ENCODE measurements around the gene SLC15A3. TPM values are rescaled to one million over a fixed set of nuclear protein-coding genes. Genes with fewer than 3 reads are reported as not detected.

The SLC15A3 gene
- total RNA-seq, 1 experiment from 2014 or later, result 10.2 TPM

GRCh38 chr11:60991457-60991856 is 39.5 kb upstream of the SLC15A3 start:
- CTCF ChIA-PET, result no interaction called here
- no peaks in the 10 kb centered on the region for H3K36me3 Mint-ChIP-seq
- no peak overlapping the region for H3K4me3 Mint-ChIP-seq
- no peak overlapping the region for H3K27ac Mint-ChIP-seq
- TF ChIP-seq TEAD1 (CRISPR knock-in tag; IDR thresholded peaks at IDR 0.05) (no peak), IRF2 (CRISPR knock-in tag; IDR thresholded peaks at IDR 0.05; ENCODE audit: borderline replicate concordance, low read depth) (no peak), ZNF219 (CRISPR knock-in tag; IDR thresholded peaks at IDR 0.05; ENCODE audit: borderline replicate concordance) (no peak), ETV6 (CRISPR knock-in tag; IDR thresholded peaks at IDR 0.05) (no peak), STAT6 (CRISPR knock-in tag; conservative IDR thresholded peaks at IDR 0.05; ENCODE audit: low read depth) (no peak), MLX (CRISPR knock-in tag; IDR thresholded peaks at IDR 0.05) (no peak), USF1 (CRISPR knock-in tag; IDR thresholded peaks at IDR 0.05) (no peak), FOXP4 (CRISPR knock-in tag; IDR thresholded peaks at IDR 0.05) (no peak), ATF3 (CRISPR knock-in tag; conservative IDR thresholded peaks at IDR 0.05) (no peak)
- no peaks in the 10 kb centered on the region for H3K9me3 Mint-ChIP-seq
- ATAC-seq (no peak), DNase-seq (ENCODE audit: low spot score) (no peak)
- peaks cover 12% of the 10 kb centered on the region; the same call in 1 of the 2 replicates for H3K27me3 Mint-ChIP-seq (ENCODE audit: low read depth)
- POLR2A ChIA-PET, result no interaction called here
- H3K4me1 Mint-ChIP-seq, result no peaks in the 10 kb centered on the region

- H3K4me3 Mint-ChIP-seq, result no peak overlapping the region
- TF ChIP-seq TEAD4 (CRISPR knock-in tag; IDR thresholded peaks at IDR 0.05), result no peak
- no peak for TF ChIP-seq SP1 (CRISPR knock-in tag; conservative IDR thresholded peaks at IDR 0.05)
- no peak for TF ChIP-seq ARID4B (CRISPR knock-in tag; IDR thresholded peaks at IDR 0.05; ENCODE audit: borderline replicate concordance)
- TF ChIP-seq ZNF219 (CRISPR knock-in tag; IDR thresholded peaks at IDR 0.05; ENCODE audit: borderline replicate concordance), result no peak
- TF ChIP-seq E2F4 (CRISPR knock-in tag; IDR thresholded peaks at IDR 0.05; ENCODE audit: borderline replicate concordance, low read depth), result no peak
- TF ChIP-seq AFF4 (CRISPR knock-in tag; IDR thresholded peaks at IDR 0.05; ENCODE audit: borderline replicate concordance), result no peak
- TF ChIP-seq TP53 (CRISPR knock-in tag; IDR thresholded peaks at IDR 0.05), result no peak
- no peak for TF ChIP-seq HMGA2 (CRISPR knock-in tag; IDR thresholded peaks at IDR 0.05)
- no peak for TF ChIP-seq ZNF317 (CRISPR knock-in tag; IDR thresholded peaks at IDR 0.05; ENCODE audit: borderline replicate concordance, low read depth)
- TF ChIP-seq NR2C2 (CRISPR knock-in tag; IDR thresholded peaks at IDR 0.05), result no peak
Observed at GRCh38 chr11:60989093-60989650, 37.2 kb upstream of the SLC15A3 start.

More at GRCh38 chr11:60989093-60989650, 37.2 kb upstream of the SLC15A3 start:
- H3K36me3 Mint-ChIP-seq, result no peaks in the 10 kb centered on the region
- DNase-seq (ENCODE audit: low spot score), result no peak
- ChIA-PET CTCF (no interaction called here), POLR2A (interaction anchor here (0.6 kb wide), 1 partner anchor 214 kb away, joined by 3 read pairs; the partner anchor contains the start of gene PGA3)
- H3K4me1 Mint-ChIP-seq, result no peaks in the 10 kb centered on the region
- H3K27me3 Mint-ChIP-seq (ENCODE audit: low read depth), result peaks cover 12% of the 10 kb centered on the region; the same call in 1 of the 2 replicates
- H3K27ac Mint-ChIP-seq, result no peak overlapping the region
- no peak for ATAC-seq
- H3K9me3 Mint-ChIP-seq, result no peaks in the 10 kb centered on the region
